CD4-positive, CD25-positive, alpha-beta regulatory T cell (primary cell): ENCODE data around the gene TMEM52. TPM values are rescaled to one million over a fixed set of nuclear protein-coding genes. Genes with fewer than 3 reads are reported as not detected.

Experiments
- ATAC-seq, 2 donors: fragments of 150-1000 bp; cut with Tn5 transposase; one replicate each; pipeline ENCODE4 v1.10.0; 2021; ENCODE audit warnings: low read depth in 2 of 2, moderate number of reproducible peaks in 2 of 2, moderate library complexity in 1 of 2
- DNase-seq, 3 donors: peaks; one replicate each; pipeline versions ENCODE4 v3.0.0 to v3.0.0-alpha.2; 2012 to 2022; ENCODE audit warnings: mixed read lengths in 1 of 3
- H3K27ac ChIP-seq: one replicate; pipeline ENCODE4 v1.7.0; 2013; ENCODE audit warnings: mild to moderate bottlenecking, low read length; ENCODE audit not compliant: insufficient read depth, poor library complexity, severe bottlenecking
- H3K27me3 ChIP-seq: one replicate; pipeline ENCODE4 v1.7.0; 2013; ENCODE audit warnings: low read length; ENCODE audit not compliant: control insufficient read depth, insufficient read depth
- H3K36me3 ChIP-seq: one replicate; pipeline ENCODE4 v1.7.0; 2013; ENCODE audit warnings: mild to moderate bottlenecking, low read length, moderate library complexity; ENCODE audit not compliant: control insufficient read depth, insufficient read depth
- H3K4me1 ChIP-seq: 2 replicates; pipeline ENCODE4 v1.7.0; 2013; ENCODE audit warnings: mild to moderate bottlenecking, low read length; ENCODE audit not compliant: insufficient read depth, control insufficient read depth, poor library complexity, severe bottlenecking
- H3K4me3 ChIP-seq: one replicate; pipeline ENCODE4 v1.7.0; 2013; ENCODE audit warnings: low read depth, mild to moderate bottlenecking, low read length, moderate library complexity
- H3K9me3 ChIP-seq, 2 experiments: 1 replicate in 1 of 2; 2 replicates in 1 of 2; pipeline ENCODE4 v1.7.0; 2013; ENCODE audit warnings: low read length in 2 of 2, mild to moderate bottlenecking in 1 of 2, moderate library complexity in 1 of 2; ENCODE audit not compliant: control insufficient read depth in 2 of 2
- H3K27ac Mint-ChIP-seq, 3 donors: one replicate each; pipeline ENCODE4 v1.8.0; 2020 to 2022; ENCODE audit warnings: mild to moderate bottlenecking in 3 of 3, mixed read lengths in 3 of 3, moderate library complexity in 2 of 3
- H3K27me3 Mint-ChIP-seq: one replicate; pipeline ENCODE4 v1.8.0; 2022; ENCODE audit warnings: mild to moderate bottlenecking, mixed read lengths
- H3K36me3 Mint-ChIP-seq: one replicate; pipeline ENCODE4 v1.8.0; 2020; ENCODE audit warnings: mixed read lengths
- H3K4me1 Mint-ChIP-seq, 4 donors: one replicate each; pipeline ENCODE4 v1.8.0; 2020 to 2022; ENCODE audit warnings: mixed read lengths in 4 of 4, mild to moderate bottlenecking in 1 of 4
- H3K4me3 Mint-ChIP-seq, 4 donors: one replicate each; pipeline ENCODE4 v1.8.0; 2020 to 2022; ENCODE audit warnings: mild to moderate bottlenecking in 4 of 4, mixed read lengths in 4 of 4, moderate library complexity in 3 of 4
- H3K9me3 Mint-ChIP-seq, 7 donors: one replicate each; pipeline ENCODE4 v1.8.0; 2020 to 2022; ENCODE audit warnings: mixed read lengths in 7 of 7, mild to moderate bottlenecking in 3 of 7, moderate library complexity in 2 of 7
- polyA plus RNA-seq, 4 donors: library from polyadenylated mRNA; unstranded; fragments of 300-500 nt; fragmentation: Illumina TruSeq; gene quantifications; one replicate each; pipeline ENCODE4 v1.2.3, GENCODE V29; 2021
- total RNA-seq: library from RNA; stranded (reverse); gene quantifications from one replicate; pipeline ENCODE4 v1.2.3, GENCODE V29; 2022

TMEM52 gene
- total and polyA plus RNA-seq, 5 donors from 2014 or later = 0.50 to 0.62 TPM; not detected in 3

DNA sequence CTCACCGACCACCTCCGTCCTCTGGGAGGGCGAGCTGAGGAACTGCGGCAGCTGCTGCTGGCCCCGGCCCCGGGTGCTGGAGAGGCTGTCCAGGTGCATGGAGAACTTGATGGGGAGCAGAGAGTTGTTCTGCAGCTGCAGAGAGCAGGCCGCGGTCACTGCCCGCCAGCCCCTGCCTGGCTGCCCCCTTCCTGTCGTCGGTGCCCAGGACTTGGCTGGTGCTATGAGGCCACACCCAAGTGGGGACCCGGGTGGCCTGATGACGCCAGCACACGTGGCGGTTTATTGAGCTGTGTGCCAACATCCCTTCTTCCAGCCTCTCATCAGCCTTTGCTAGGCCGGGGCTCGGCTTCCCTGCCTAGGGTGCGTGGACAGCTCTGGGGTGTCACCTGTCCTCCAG lies 5.3 kb upstream of the TMEM52 start:
- H3K36me3 ChIP-seq = no peaks in the 10 kb centered on the region
- ATAC-seq (no peak), DNase-seq (no peak)
- no peaks in the 10 kb centered on the region for H3K9me3 Mint-ChIP-seq
- H3K27ac ChIP-seq = no peak overlapping the region
- no peaks in the 10 kb centered on the region for H3K27me3 ChIP-seq
- peaks cover 2% of the 10 kb centered on the region for H3K27me3 Mint-ChIP-seq
- no peak overlapping the region for H3K4me3 ChIP-seq
- H3K27ac Mint-ChIP-seq = no peak overlapping the region
- H3K36me3 Mint-ChIP-seq = no peaks in the 10 kb centered on the region
- H3K4me3 Mint-ChIP-seq = no peak overlapping the region
- H3K9me3 ChIP-seq = no peaks in the 10 kb centered on the region
- peaks cover 0 to 2% (median 0%) of the 10 kb centered on the region in 4 donors for H3K4me1 Mint-ChIP-seq
- H3K4me1 ChIP-seq = peaks cover 5% of the 10 kb centered on the region

DNA sequence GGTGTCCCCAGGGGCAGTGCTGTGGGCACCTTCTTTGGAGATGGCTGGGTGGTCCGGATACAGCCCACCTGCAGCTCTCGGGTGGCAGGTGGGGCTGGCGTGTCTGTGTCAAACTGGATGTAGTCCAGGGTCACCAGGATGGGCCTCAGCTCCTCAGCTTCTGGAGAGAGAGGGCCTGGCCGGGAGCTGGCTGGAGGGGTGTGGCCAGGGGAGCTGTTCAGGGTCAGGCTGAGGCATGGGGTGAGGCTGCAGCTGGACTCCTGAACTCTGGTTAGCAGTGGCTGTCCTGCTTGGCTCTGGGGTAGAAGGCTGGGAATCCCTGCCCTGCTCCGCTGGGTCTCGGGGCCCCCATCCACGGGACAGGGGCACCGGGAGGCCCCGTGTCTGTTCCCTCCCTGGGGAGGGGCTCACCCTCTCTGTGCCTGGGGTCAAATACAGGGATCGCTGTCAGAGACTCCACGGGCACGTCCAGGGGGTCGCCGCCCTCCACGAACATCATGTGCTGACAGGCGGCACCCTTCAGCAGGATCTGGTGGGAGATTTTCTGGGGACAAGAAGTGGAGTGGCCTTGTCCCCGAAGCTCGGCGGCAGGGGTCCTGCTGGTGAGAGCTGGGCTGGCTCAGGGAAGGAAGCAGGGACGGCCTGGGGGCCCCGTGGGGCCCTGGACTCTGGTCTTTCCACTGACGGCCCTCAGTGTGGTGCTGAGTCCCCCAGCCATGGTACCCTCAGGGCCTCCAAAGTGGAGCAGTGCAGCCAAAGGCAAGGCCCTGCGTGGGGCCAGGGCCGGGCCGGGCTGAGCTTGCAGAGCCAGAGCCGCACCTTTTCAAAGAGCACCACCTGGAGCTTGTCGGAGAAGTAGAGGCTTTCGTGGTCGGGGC lies 4.1 kb upstream of the TMEM52 start:
- peaks cover 0 to 5% (median 1%) of the 10 kb centered on the region in 4 donors for H3K4me1 Mint-ChIP-seq
- peaks cover 13% of the 10 kb centered on the region for H3K4me1 ChIP-seq

DNA sequence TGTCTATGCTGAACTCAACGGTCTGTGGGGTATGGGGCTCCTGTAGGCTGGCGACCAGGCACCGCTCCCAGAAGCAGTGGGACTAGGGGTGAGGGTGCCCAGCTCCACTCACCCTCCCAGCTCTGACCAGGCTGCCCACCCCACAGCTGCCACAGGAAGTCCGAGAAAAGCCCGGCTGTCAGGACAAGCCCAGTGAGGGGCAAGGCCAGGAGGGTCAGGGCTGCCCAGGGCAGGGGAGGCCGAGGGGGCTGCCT lies 3.5 kb upstream of the TMEM52 start:
- ATAC-seq (no peak), DNase-seq (no peak)
- H3K27ac Mint-ChIP-seq = no peak overlapping the region
- Histone ChIP-seq H3K27me3 (no peaks in the 10 kb centered on the region), H3K4me1 (peaks cover 14% of the 10 kb centered on the region), H3K36me3 (no peaks in the 10 kb centered on the region), H3K4me3 (no peak overlapping the region), H3K9me3 (no peaks in the 10 kb centered on the region), H3K27ac (no peak overlapping the region)
- no peak overlapping the region for H3K4me3 Mint-ChIP-seq
- H3K9me3 Mint-ChIP-seq = no peaks in the 10 kb centered on the region
- peaks cover 0 to 9% (median 3%) of the 10 kb centered on the region in 4 donors for H3K4me1 Mint-ChIP-seq
- H3K27me3 Mint-ChIP-seq = peaks cover 5% of the 10 kb centered on the region
- H3K36me3 Mint-ChIP-seq = no peaks in the 10 kb centered on the region

More for the DNA sequence above, 4.1 kb upstream of the TMEM52 start:
- H3K27me3 ChIP-seq = no peaks in the 10 kb centered on the region
- no peak overlapping the region for H3K4me3 Mint-ChIP-seq
- DNase-seq (no peak), ATAC-seq (no peak)
- no peaks in the 10 kb centered on the region for H3K9me3 ChIP-seq
- peaks cover 5% of the 10 kb centered on the region for H3K27me3 Mint-ChIP-seq
- H3K27ac ChIP-seq = no peak overlapping the region
- H3K9me3 Mint-ChIP-seq = no peaks in the 10 kb centered on the region
- H3K27ac Mint-ChIP-seq = no peak overlapping the region
- no peak overlapping the region for H3K4me3 ChIP-seq
- H3K36me3 Mint-ChIP-seq = no peaks in the 10 kb centered on the region
- no peaks in the 10 kb centered on the region for H3K36me3 ChIP-seq

DNA sequence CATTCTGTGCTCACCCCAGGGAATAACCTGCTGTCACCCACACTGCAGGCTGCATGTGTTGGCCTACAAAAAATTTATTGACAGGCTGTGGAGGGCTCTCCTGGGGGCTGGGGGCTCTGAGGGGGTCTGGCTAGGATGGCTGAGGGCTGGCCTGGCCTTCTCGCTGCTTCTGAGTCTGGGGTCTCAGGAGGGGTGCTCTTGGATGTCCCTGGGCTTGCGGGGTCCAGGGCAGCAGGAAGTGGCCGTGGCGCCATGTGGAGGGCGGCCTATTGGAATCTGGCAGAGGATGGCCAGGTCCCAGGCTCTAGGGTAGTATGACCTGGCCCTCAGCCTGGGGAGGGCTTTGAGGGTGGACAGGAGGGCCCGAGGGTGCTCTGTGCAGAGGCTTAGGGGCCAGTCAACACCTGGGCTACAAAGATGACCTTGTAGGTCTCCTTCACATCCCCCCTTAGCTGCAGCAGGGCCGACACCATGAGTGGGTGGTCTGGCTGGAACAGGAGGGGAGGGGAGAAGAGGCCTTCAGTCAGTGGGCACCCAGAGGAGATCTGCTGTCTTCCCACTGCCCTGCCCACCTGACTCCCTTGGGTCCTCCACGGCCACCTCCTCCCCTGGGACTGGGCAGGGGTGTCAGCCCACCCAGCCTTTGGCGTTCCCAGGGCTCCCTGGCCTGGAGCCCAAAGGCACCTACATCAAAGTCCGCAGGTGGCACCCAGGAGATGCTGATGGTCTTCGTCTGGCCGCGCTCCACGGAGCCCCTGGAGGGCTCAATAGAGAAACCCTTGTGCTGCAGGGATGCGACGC lies 3.0 kb upstream of the TMEM52 start:
- no peak overlapping the region for H3K27ac ChIP-seq
- no peak for DNase-seq
- H3K9me3 ChIP-seq = no peaks in the 10 kb centered on the region
- H3K4me1 ChIP-seq = peaks cover 14% of the 10 kb centered on the region
- H3K4me3 ChIP-seq = no peak overlapping the region
- no peak for ATAC-seq
- Mint-ChIP-seq H3K9me3 (no peaks in the 10 kb centered on the region), H3K27me3 (peaks cover 5% of the 10 kb centered on the region), H3K4me1 (peaks cover 0 to 9% (median 3%) of the 10 kb centered on the region in 4 donors), H3K27ac (no peak overlapping the region), H3K36me3 (no peaks in the 10 kb centered on the region), H3K4me3 (no peak overlapping the region)
- H3K27me3 ChIP-seq = no peaks in the 10 kb centered on the region
- H3K36me3 ChIP-seq = no peaks in the 10 kb centered on the region

DNA sequence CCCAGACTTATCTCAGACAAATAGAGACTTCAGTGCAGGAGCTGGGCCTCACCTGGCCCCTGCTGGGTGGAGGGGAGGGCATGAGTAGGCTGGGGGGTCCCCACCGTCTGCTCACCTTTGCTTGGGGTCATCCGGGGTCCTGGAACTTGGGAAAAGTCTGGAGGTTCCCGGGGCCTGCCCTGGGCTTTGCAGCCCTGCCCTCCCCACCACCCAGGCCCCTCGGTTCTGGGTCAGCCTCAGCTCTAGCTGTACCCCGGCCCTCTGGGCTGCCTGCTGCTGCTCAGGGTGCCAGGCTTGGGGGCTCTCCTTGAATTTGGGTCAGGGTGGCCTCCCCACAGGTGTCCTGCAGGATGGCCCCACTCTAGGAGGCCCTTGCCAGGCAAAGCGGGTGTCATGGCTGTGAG lies 2.4 kb upstream of the TMEM52 start:
- Mint-ChIP-seq H3K4me1 (peaks cover 0 to 9% (median 3%) of the 10 kb centered on the region in 4 donors), H3K36me3 (no peaks in the 10 kb centered on the region), H3K4me3 (no peak overlapping the region), H3K9me3 (no peaks in the 10 kb centered on the region), H3K27me3 (peaks cover 5% of the 10 kb centered on the region), H3K27ac (no peak overlapping the region)
- no peaks in the 10 kb centered on the region for H3K36me3 ChIP-seq
- H3K27me3 ChIP-seq = no peaks in the 10 kb centered on the region
- ATAC-seq (no peak), DNase-seq (no peak)
- no peak overlapping the region for H3K27ac ChIP-seq
- H3K4me3 ChIP-seq = no peak overlapping the region
- peaks cover 14% of the 10 kb centered on the region for H3K4me1 ChIP-seq
- H3K9me3 ChIP-seq = no peaks in the 10 kb centered on the region

DNA sequence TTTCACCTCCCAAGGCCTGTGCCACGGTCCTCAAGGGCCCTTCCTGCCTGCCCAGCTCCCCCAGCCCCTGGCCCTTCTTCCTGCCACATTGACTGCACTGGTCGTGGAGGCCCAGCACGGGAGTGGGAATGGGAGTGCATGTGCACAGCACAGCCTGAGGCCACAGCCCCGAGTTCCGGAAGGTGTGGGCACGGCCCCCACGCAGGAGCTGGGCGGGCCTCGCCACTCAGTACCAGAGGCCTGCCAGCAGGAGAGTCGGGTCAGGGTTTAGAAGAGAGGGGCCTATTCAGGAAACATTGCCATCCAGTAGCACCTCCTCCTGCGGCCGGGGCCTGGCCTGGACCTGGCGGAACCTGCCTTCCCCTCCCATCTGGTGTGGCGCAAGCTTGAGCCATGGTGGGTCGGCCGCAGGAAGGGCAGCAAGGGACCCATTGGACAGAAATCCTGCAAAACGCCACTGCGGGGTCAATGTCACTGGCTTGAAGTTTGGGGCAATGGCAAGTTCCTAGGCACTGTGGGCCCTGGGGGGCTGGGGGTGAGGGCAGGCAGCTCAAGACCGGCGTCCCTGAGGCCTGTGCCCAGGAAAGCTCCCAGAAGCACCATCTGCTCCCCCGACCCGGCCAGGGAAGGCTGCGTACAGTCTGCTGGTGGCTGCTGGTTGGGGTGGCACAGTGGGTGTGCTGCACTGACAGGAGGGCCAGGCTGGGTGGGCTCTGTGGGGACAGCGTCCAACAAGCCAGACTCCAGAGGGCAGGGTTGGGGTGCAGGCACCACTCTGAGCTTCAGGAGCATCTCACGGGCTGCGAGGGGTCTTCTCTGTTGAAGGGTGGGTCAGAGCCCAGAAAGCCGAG lies 1.8 kb upstream of the TMEM52 start:
- Histone ChIP-seq H3K27me3 (no peaks in the 10 kb centered on the region), H3K4me3 (no peak overlapping the region), H3K27ac (no peak overlapping the region), H3K9me3 (no peaks in the 10 kb centered on the region), H3K36me3 (no peaks in the 10 kb centered on the region), H3K4me1 (peaks cover 14% of the 10 kb centered on the region)
- Mint-ChIP-seq H3K36me3 (no peaks in the 10 kb centered on the region), H3K9me3 (no peaks in the 10 kb centered on the region), H3K4me1 (peaks cover 0 to 9% (median 3%) of the 10 kb centered on the region in 4 donors), H3K27me3 (peaks cover 5% of the 10 kb centered on the region), H3K4me3 (peak overlapping the region in 1 of 4 donors; percentile 81), H3K27ac (peak overlapping the region in 1 of 3 donors; percentile 65)
- DNase-seq (no peak), ATAC-seq (no peak)

DNA sequence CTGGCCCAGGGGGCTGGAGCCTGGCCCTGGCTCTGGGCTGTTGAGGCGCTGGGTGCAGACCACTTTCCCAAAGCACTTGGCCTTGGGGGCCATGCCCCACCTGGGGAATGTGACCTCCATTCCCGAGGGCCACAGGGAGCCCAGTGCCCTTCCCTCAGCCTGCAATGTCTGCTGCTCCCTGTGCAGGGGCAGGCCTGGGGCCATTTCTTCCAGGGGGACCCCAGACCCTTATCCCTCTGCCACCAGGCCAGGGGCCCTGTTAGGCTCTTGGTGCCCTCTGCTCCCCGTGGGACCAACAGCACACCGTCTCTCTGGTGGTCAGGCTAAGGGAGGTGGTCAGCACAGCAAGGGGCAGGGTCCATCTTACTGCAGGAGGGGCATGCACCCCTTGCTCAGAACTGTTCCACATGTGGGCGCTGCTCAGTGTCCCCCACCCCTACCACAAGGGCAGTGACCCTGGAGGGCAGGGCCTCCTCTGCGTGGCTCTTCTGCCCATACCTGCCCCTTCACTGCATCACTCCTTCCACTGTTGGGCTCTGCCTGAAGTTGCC lies 1.1 kb upstream of the TMEM52 start:
- Mint-ChIP-seq H3K36me3 (no peaks in the 10 kb centered on the region), H3K9me3 (no peaks in the 10 kb centered on the region)
- no peak overlapping the region for H3K4me3 ChIP-seq

More for the DNA sequence above, 1.1 kb upstream of the TMEM52 start:
- H3K4me1 ChIP-seq = peaks cover 14% of the 10 kb centered on the region
- H3K36me3 ChIP-seq = no peaks in the 10 kb centered on the region
- ATAC-seq = no peak
- peak overlapping the region; percentile 65 for H3K27ac ChIP-seq
- no peak for DNase-seq
- Mint-ChIP-seq H3K4me3 (peak overlapping the region in 1 of 4 donors; percentile 81), H3K27ac (peak overlapping the region in 1 of 3 donors; percentile 65), H3K4me1 (peaks cover 0 to 9% (median 3%) of the 10 kb centered on the region in 4 donors), H3K27me3 (peaks cover 5% of the 10 kb centered on the region)
- H3K27me3 ChIP-seq = no peaks in the 10 kb centered on the region
- no peaks in the 10 kb centered on the region for H3K9me3 ChIP-seq
